ENCODE measurements around the gene FZD4. TPM values are rescaled to one million over a fixed set of nuclear protein-coding genes. Genes with fewer than 3 reads are reported as not detected.

Gene FZD4
- total and polyA plus RNA-seq, 9 donors = 25.8 to 40.5 (median 31.7) TPM

- H3K4me3 ChIP-seq (ENCODE audit: low read length) = no peak overlapping the region
- peaks cover 3% of the 10 kb centered on the region for H3K36me3 ChIP-seq (ENCODE audit: control insufficient read depth, insufficient read depth, low read length)
- H3K27ac ChIP-seq (ENCODE audit: low read length) = peak overlapping the region; percentile 23
- H3K27me3 ChIP-seq (ENCODE audit: control insufficient read depth, insufficient read depth, low read length) = no peaks in the 10 kb centered on the region
- peak; percentile 47 for DNase-seq
- WGBS (ENCODE audit: insufficient coverage) = 44% methylated on average over 1 of the region's 1 CpG
- no peaks in the 10 kb centered on the region for H3K9me3 ChIP-seq (replicated peaks; ENCODE audit: control insufficient read depth, low read depth, low read length)
- peaks cover 21% of the 10 kb centered on the region for H3K4me1 ChIP-seq (ENCODE audit: control insufficient read depth, insufficient read depth, low read length)
These were observed 23.0 kb downstream of the FZD4 start for GRCh38 chr11:86932259-86932585.

DNA sequence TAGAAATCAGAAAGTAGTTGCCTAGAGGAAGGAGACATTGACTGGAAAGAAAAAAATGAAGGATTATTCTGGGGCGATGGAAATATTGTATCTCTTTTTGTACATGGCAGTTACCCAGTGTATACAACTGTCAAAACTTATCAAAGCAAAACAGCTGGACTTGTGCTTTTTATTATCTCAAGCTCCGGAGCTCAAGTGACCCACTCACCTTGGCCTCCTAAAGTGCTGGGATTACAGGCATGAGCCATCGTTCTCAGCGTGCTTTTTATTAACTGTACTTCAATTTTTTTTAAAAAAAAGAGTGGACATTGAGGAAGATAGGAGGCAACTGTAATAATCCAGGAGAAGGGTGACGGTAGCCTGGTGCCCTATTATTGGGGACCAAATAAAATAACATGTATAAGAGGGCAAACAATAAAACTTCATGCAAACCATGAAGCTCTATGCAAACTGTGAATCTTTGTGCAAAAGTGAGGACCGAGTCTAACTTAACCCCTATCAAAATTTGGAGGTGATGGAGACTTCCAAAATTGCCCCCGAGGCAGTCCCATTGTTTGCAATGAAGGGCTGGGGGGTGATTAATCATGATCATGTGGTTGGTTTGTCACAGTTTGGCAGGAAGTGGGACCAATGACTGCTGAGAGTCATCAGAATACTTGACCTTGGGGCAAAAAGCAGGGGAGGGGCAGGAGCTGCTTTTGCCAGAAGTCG, 23.5 kb downstream of the FZD4 start:
- Histone ChIP-seq H3K36me3 (ENCODE audit: control insufficient read depth, insufficient read depth, low read length) (peaks cover 3% of the 10 kb centered on the region), H3K9me3 (replicated peaks; ENCODE audit: control insufficient read depth, low read depth, low read length) (no peaks in the 10 kb centered on the region), H3K4me1 (ENCODE audit: control insufficient read depth, insufficient read depth, low read length) (peaks cover 21% of the 10 kb centered on the region), H3K4me3 (ENCODE audit: low read length) (no peak overlapping the region), H3K27me3 (ENCODE audit: control insufficient read depth, insufficient read depth, low read length) (no peaks in the 10 kb centered on the region), H3K27ac (ENCODE audit: low read length) (peak overlapping the region; percentile 23)
- peak; percentile 59 for DNase-seq
- WGBS (ENCODE audit: insufficient coverage) = 29% methylated on average over 1 of the region's 8 CpGs

GRCh38 chr11:86930957-86931547, 24.1 kb downstream of the FZD4 start:
- 63% methylated on average over 1 of the region's 1 CpG for WGBS (ENCODE audit: insufficient coverage)
- Histone ChIP-seq H3K27ac (ENCODE audit: low read length) (no peak overlapping the region), H3K4me3 (ENCODE audit: low read length) (no peak overlapping the region), H3K36me3 (ENCODE audit: control insufficient read depth, insufficient read depth, low read length) (peaks cover 3% of the 10 kb centered on the region), H3K27me3 (ENCODE audit: control insufficient read depth, insufficient read depth, low read length) (no peaks in the 10 kb centered on the region), H3K9me3 (replicated peaks; ENCODE audit: control insufficient read depth, low read depth, low read length) (no peaks in the 10 kb centered on the region), H3K4me1 (ENCODE audit: control insufficient read depth, insufficient read depth, low read length) (peaks cover 21% of the 10 kb centered on the region)
- DNase-seq = peak; percentile 83

DNA sequence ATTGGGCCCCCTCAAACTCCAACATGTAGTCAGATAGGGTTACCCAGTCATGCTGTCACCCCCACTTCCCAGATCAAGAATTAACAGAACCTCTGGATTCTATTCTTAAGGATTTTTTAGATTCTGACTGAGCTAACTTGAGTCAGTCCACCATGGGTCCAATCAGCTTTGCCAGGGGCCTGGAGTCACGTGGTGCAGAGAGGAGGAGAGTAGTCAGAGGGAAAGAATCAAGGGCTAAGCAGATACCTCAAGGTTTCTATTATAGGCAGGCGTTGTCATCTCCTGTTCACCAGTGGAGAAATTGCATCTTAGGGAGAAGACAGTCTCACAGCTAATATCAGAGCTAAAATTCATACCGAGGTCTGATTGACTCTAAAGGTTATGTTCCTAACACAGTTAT, 28.2 kb downstream of the FZD4 start:
- Histone ChIP-seq H3K9me3 (replicated peaks; ENCODE audit: control insufficient read depth, low read depth, low read length) (no peaks in the 10 kb centered on the region), H3K36me3 (ENCODE audit: control insufficient read depth, insufficient read depth, low read length) (no peaks in the 10 kb centered on the region), H3K27me3 (ENCODE audit: control insufficient read depth, insufficient read depth, low read length) (no peaks in the 10 kb centered on the region), H3K4me3 (ENCODE audit: low read length) (no peak overlapping the region), H3K4me1 (ENCODE audit: control insufficient read depth, insufficient read depth, low read length) (peaks cover 14% of the 10 kb centered on the region), H3K27ac (ENCODE audit: low read length) (no peak overlapping the region)
- DNase-seq = no peak
- WGBS (ENCODE audit: insufficient coverage) = no CpG with 5 or more reads among the region's 3 CpGs

GRCh38 chr11:86923999-86924766, 31.0 kb downstream of the FZD4 start:
- Histone ChIP-seq H3K4me3 (ENCODE audit: low read length) (no peak overlapping the region), H3K27ac (ENCODE audit: low read length) (no peak overlapping the region), H3K9me3 (replicated peaks; ENCODE audit: control insufficient read depth, low read depth, low read length) (no peaks in the 10 kb centered on the region), H3K36me3 (ENCODE audit: control insufficient read depth, insufficient read depth, low read length) (peaks cover 3% of the 10 kb centered on the region), H3K27me3 (ENCODE audit: control insufficient read depth, insufficient read depth, low read length) (no peaks in the 10 kb centered on the region), H3K4me1 (ENCODE audit: control insufficient read depth, insufficient read depth, low read length) (peaks cover 13% of the 10 kb centered on the region)
- WGBS (ENCODE audit: insufficient coverage) = 42% methylated on average over 3 of the region's 6 CpGs
- peak; percentile 52 for DNase-seq

- H3K27me3 ChIP-seq (ENCODE audit: control insufficient read depth, insufficient read depth, low read length) = no peaks in the 10 kb centered on the region
- H3K36me3 ChIP-seq (ENCODE audit: control insufficient read depth, insufficient read depth, low read length) = peaks cover 3% of the 10 kb centered on the region
- H3K27ac ChIP-seq (ENCODE audit: low read length) = no peak overlapping the region
- no peaks in the 10 kb centered on the region for H3K9me3 ChIP-seq (replicated peaks; ENCODE audit: control insufficient read depth, low read depth, low read length)
- H3K4me3 ChIP-seq (ENCODE audit: low read length) = no peak overlapping the region
- H3K4me1 ChIP-seq (ENCODE audit: control insufficient read depth, insufficient read depth, low read length) = peaks cover 21% of the 10 kb centered on the region
- WGBS (ENCODE audit: insufficient coverage) = no CpG with 5 or more reads among the region's 1 CpG
- DNase-seq = no peak
These were observed 33.0 kb downstream of the FZD4 start for GRCh38 chr11:86922225-86922624.

- DNase-seq = peak; percentile 86
- peaks cover 3% of the 10 kb centered on the region for H3K36me3 ChIP-seq (ENCODE audit: control insufficient read depth, insufficient read depth, low read length)
- H3K4me3 ChIP-seq (ENCODE audit: low read length) = no peak overlapping the region
- no peaks in the 10 kb centered on the region for H3K9me3 ChIP-seq (replicated peaks; ENCODE audit: control insufficient read depth, low read depth, low read length)
- H3K27me3 ChIP-seq (ENCODE audit: control insufficient read depth, insufficient read depth, low read length) = no peaks in the 10 kb centered on the region
- H3K4me1 ChIP-seq (ENCODE audit: control insufficient read depth, insufficient read depth, low read length) = peaks cover 30% of the 10 kb centered on the region
- H3K27ac ChIP-seq (ENCODE audit: low read length) = peak overlapping the region; percentile 74
- WGBS (ENCODE audit: insufficient coverage) = 52% methylated on average over 4 of the region's 7 CpGs
These were observed 35.5 kb downstream of the FZD4 start for GRCh38 chr11:86919557-86920210.

DNA sequence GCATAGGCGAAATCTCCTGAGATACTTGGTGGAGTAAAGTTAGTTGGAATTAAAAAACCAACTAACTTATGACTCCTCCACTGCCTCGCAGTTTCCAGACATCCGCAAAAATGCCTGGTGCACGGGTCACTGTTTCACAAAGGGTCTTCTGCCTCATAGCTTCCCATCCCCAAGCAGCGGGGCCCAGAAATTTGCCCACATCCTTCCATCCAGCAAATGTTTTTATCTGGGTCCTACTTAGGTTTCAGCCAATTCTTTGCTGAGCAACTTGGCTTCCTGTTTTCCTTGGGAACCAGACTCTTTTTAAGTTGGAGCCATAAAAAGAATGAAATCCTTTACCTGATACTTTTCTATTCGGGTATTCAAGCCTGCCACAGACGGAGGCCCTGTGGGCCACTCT, 36.2 kb downstream of the FZD4 start:
- DNase-seq = peak; percentile 40
- 71% methylated on average over 1 of the region's 7 CpGs for WGBS (ENCODE audit: insufficient coverage)
- Histone ChIP-seq H3K27me3 (ENCODE audit: control insufficient read depth, insufficient read depth, low read length) (no peaks in the 10 kb centered on the region), H3K36me3 (ENCODE audit: control insufficient read depth, insufficient read depth, low read length) (peaks cover 3% of the 10 kb centered on the region), H3K4me3 (ENCODE audit: low read length) (no peak overlapping the region), H3K9me3 (replicated peaks; ENCODE audit: control insufficient read depth, low read depth, low read length) (no peaks in the 10 kb centered on the region), H3K4me1 (ENCODE audit: control insufficient read depth, insufficient read depth, low read length) (peaks cover 27% of the 10 kb centered on the region), H3K27ac (ENCODE audit: low read length) (peak overlapping the region; percentile 74)

GRCh38 chr11:86918496-86918895, 36.7 kb downstream of the FZD4 start:
- H3K36me3 ChIP-seq (ENCODE audit: control insufficient read depth, insufficient read depth, low read length) = peaks cover 3% of the 10 kb centered on the region
- DNase-seq = no peak
- H3K4me3 ChIP-seq (ENCODE audit: low read length) = no peak overlapping the region
- H3K9me3 ChIP-seq (replicated peaks; ENCODE audit: control insufficient read depth, low read depth, low read length) = no peaks in the 10 kb centered on the region
- H3K27ac ChIP-seq (ENCODE audit: low read length) = peak overlapping the region; percentile 74
- H3K4me1 ChIP-seq (ENCODE audit: control insufficient read depth, insufficient read depth, low read length) = peaks cover 31% of the 10 kb centered on the region
- H3K27me3 ChIP-seq (ENCODE audit: control insufficient read depth, insufficient read depth, low read length) = no peaks in the 10 kb centered on the region
- WGBS (ENCODE audit: insufficient coverage) = no CpG with 5 or more reads among the region's 2 CpGs

GRCh38 chr11:86917589-86917988, 37.6 kb downstream of the FZD4 start:
- Histone ChIP-seq H3K27me3 (ENCODE audit: control insufficient read depth, insufficient read depth, low read length) (no peaks in the 10 kb centered on the region), H3K4me3 (ENCODE audit: low read length) (no peak overlapping the region), H3K9me3 (replicated peaks; ENCODE audit: control insufficient read depth, low read depth, low read length) (no peaks in the 10 kb centered on the region), H3K27ac (ENCODE audit: low read length) (peak overlapping the region; percentile 95), H3K4me1 (ENCODE audit: control insufficient read depth, insufficient read depth, low read length) (peaks cover 31% of the 10 kb centered on the region), H3K36me3 (ENCODE audit: control insufficient read depth, insufficient read depth, low read length) (peaks cover 3% of the 10 kb centered on the region)
- WGBS (ENCODE audit: insufficient coverage) = no CpG with 5 or more reads among the region's 2 CpGs
- DNase-seq = no peak

All from muscle of leg (tissue), 11 donors.